ENCODE data around the gene MAPK11. TPM values are rescaled to one million over a fixed set of nuclear protein-coding genes. Genes with fewer than 3 reads are reported as not detected.

Gene MAPK11
- total RNA-seq, 1 donor: 3.0 TPM

DNA sequence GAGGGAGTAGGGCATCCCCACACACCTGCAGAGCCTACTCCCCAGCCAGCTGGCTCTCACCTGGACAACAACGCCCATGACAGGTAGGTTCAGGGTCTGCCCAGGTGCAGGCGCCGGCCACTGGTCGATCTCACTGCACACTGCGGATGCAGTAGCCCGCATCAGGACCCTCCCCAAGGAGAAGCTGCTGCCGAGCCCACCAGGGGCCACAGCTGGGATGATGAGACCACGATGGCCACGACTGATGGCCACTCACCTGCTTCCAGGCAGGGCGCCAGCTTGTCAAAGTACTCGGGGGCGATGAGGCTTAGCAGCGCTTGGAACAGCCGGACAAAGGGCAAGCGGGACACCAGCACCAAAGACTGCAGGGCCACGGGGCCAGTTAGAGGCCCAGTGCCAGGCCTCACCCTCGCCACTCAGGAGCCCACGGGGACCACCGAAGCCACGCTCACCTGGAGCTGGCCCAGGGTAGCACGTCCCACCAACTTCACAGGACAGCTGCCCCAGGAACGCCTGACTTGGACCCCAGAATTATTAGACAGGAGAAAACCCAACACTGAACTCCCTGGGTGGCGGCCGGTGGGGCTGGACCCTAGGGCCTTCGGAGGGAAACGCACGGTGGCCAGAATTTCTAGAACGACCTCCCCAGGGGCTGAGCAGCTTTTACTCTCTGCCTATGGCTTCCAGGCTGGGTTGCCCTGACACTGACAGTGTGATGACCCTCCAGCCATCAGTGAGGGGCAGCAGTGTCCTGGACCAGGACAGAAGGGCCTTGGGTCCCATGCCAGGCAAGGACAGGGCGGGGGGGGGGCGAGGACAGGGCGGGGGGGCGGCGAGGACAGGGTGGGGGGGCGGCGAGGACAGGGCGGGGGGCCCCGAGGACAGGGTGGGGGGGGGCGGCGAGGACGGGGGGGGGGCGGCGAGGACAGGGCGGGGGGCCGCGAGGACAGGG lies 46.2 kb upstream of the MAPK11 start:
- no peak overlapping the region for H3K4me3 ChIP-seq (ENCODE audit: low read depth, low read length)
- TF ChIP-seq, protein P1, sequence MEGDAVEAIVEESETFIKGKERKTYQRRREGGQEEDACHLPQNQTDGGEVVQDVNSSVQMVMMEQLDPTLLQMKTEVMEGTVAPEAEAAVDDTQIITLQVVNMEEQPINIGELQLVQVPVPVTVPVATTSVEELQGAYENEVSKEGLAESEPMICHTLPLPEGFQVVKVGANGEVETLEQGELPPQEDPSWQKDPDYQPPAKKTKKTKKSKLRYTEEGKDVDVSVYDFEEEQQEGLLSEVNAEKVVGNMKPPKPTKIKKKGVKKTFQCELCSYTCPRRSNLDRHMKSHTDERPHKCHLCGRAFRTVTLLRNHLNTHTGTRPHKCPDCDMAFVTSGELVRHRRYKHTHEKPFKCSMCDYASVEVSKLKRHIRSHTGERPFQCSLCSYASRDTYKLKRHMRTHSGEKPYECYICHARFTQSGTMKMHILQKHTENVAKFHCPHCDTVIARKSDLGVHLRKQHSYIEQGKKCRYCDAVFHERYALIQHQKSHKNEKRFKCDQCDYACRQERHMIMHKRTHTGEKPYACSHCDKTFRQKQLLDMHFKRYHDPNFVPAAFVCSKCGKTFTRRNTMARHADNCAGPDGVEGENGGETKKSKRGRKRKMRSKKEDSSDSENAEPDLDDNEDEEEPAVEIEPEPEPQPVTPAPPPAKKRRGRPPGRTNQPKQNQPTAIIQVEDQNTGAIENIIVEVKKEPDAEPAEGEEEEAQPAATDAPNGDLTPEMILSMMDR (IDR thresholded peaks at IDR 0.05; ENCODE audit: insufficient read depth, low read length): no peak
- DNase-seq (ENCODE audit: low read depth): no peak

- H3K4me3 ChIP-seq (ENCODE audit: low read depth, low read length): no peak overlapping the region
- TF ChIP-seq, protein P1 (IDR thresholded peaks at IDR 0.05; ENCODE audit: insufficient read depth, low read length): no peak
- no peak for DNase-seq (ENCODE audit: low read depth)
Observed at GRCh38 chr22:50315289-50316113, 45.3 kb upstream of the MAPK11 start.

GRCh38 chr22:50314455-50315288 lies 44.5 kb upstream of the MAPK11 start:
- no peak for DNase-seq (ENCODE audit: low read depth)
- no peak overlapping the region for H3K4me3 ChIP-seq (ENCODE audit: low read depth, low read length)
- TF ChIP-seq, protein P1 (IDR thresholded peaks at IDR 0.05; ENCODE audit: insufficient read depth, low read length): no peak

- no peak overlapping the region for H3K4me3 ChIP-seq (ENCODE audit: low read depth, low read length)
- TF ChIP-seq, protein P1 (IDR thresholded peaks at IDR 0.05; ENCODE audit: insufficient read depth, low read length): no peak
- no peak for DNase-seq (ENCODE audit: low read depth)
Observed at GRCh38 chr22:50314081-50314454, 43.9 kb upstream of the MAPK11 start.

DNA sequence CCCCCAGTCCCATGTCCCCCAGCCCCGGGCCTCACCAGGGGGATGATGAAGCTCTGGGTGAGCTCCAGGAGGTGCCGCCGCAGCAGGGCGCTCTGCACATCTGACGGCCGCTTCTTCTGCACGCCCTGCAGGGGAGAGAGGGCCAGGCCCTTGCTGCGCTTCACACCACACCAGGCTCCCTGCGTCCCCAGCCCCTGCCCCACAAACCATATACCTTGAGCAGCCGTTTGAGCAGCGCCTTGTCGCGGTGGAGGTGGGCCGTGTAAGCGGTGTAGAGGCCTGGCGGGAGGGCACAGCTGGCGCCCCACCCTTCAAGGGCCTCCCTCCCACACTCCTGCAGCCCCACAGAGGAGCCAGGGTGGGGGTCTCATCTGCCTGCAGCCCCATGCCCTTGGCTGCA lies 43.4 kb upstream of the MAPK11 start:
- DNase-seq (ENCODE audit: low read depth): no peak
- TF ChIP-seq, protein P1 (IDR thresholded peaks at IDR 0.05; ENCODE audit: insufficient read depth, low read length): no peak
- H3K4me3 ChIP-seq (ENCODE audit: low read depth, low read length): no peak overlapping the region

- no peak overlapping the region for H3K4me3 ChIP-seq (ENCODE audit: low read depth, low read length)
- DNase-seq (ENCODE audit: low read depth): no peak
- TF ChIP-seq, protein P1 (IDR thresholded peaks at IDR 0.05; ENCODE audit: insufficient read depth, low read length): no peak
Observed at GRCh38 chr22:50313021-50313420, 42.8 kb upstream of the MAPK11 start.

All from fibroblast of the aortic adventitia (primary cell).